Endometrial microvascular endothelial cells (primary cell): ENCODE results near the gene C6orf163. TPM values are rescaled to one million over a fixed set of nuclear protein-coding genes. Genes with fewer than 3 reads are reported as not detected.
"Not testable (repeated sequence)": the region's sequence is repeated elsewhere in the genome, so short reads cannot be mapped to it uniquely, and the experiment has no call there.

Source experiments
- in situ Hi-C: cut with HindIII; loops from 2 replicates; pipeline ENCODE4 v1.10.0; 2017; ENCODE audit warnings: low sequenced_read_pairs, low pct_unique_long_range_greater_than_20kb; ENCODE audit errors: inconsistent ontology term
- total RNA-seq: library from RNA; depleted of rRNA; stranded (reverse); fragments of >200 nt; gene quantifications from one replicate; pipeline ENCODE4 v1.2.3, GENCODE V29; 2015; ENCODE audit errors: inconsistent ontology term

Gene C6orf163
- total RNA-seq: 0.19 TPM

GRCh38 chr6:87344731-87345130 is at the start of gene C6orf163:
Gene C6orf163, plus strand, starts transcription at chr6:87344813. Its CDS starts 287 bp downstream, at chr6:87345100.
- in situ Hi-C loops: no loop called here

GRCh38 chr6:87297119-87297518 is 47.5 kb upstream of the C6orf163 start:
- in situ Hi-C loops: no loop called here

- in situ Hi-C loops: not testable (repeated sequence)
These were observed 43.3 kb upstream of the C6orf163 start for GRCh38 chr6:87301277-87301676.

GRCh38 chr6:87308970-87309369 is 35.6 kb upstream of the C6orf163 start:
- in situ Hi-C loops: no loop called here

- in situ Hi-C loops: no loop called here
These were observed 31.8 kb upstream of the C6orf163 start for GRCh38 chr6:87312860-87313259.

- in situ Hi-C loops: no loop called here
These were observed 29.5 kb upstream of the C6orf163 start for GRCh38 chr6:87315071-87315470.

- in situ Hi-C loops: no loop called here
These were observed 25.2 kb upstream of the C6orf163 start for GRCh38 chr6:87319271-87319987.

- in situ Hi-C loops: no loop called here
These were observed 22.1 kb upstream of the C6orf163 start, which contains the start of gene SMIM8 for GRCh38 chr6:87322304-87323212. Gene SMIM8, plus strand, starts transcription at chr6:87322588. Its CDS starts 14,444 bp downstream, at chr6:87337032.

- in situ Hi-C loops: not testable (repeated sequence)
These were observed 20.7 kb upstream of the C6orf163 start for GRCh38 chr6:87323880-87324279.

GRCh38 chr6:87330961-87331360 is 13.7 kb upstream of the C6orf163 start:
- in situ Hi-C loops: no loop called here

GRCh38 chr6:87333033-87333432 is 11.6 kb upstream of the C6orf163 start:
- in situ Hi-C loops: no loop called here

- in situ Hi-C loops: no loop called here
These were observed 10.9 kb upstream of the C6orf163 start for GRCh38 chr6:87333591-87334181.

- in situ Hi-C loops: no loop called here
These were observed 9.9 kb upstream of the C6orf163 start for GRCh38 chr6:87334683-87335082.

GRCh38 chr6:87336367-87336766 is 8.2 kb upstream of the C6orf163 start:
- in situ Hi-C loops: no loop called here

GRCh38 chr6:87340230-87340629 is 4.4 kb upstream of the C6orf163 start:
- in situ Hi-C loops: no loop called here

- in situ Hi-C loops: no loop called here
These were observed 3.5 kb upstream of the C6orf163 start for GRCh38 chr6:87341158-87341557.

GRCh38 chr6:87341899-87342298 is 2.7 kb upstream of the C6orf163 start:
- in situ Hi-C loops: no loop called here

GRCh38 chr6:87342829-87343228 is 1.8 kb upstream of the C6orf163 start:
- in situ Hi-C loops: no loop called here

GRCh38 chr6:87346700-87347099 is 2.1 kb downstream of the C6orf163 start:
- in situ Hi-C loops: no loop called here
